Testis (tissue), 2 donors: ENCODE measurements around the gene CELF4.

Experiments used
- POLR2A ChIP-seq: fragments of 450-650 bp; IDR thresholded peaks from one replicate; pipeline ENCODE4 v1.6.1; 2017; ENCODE audit warnings: antibody characterized with exemption, mild to moderate bottlenecking, moderate library complexity
- TF ChIP-seq, protein P1 (sequence below), 3 experiments: fragments of 450-650 bp in 2 of 3; fragments of 200-600 bp in 1 of 3; sonication (generic) in 1 of 3; IDR thresholded peaks; one replicate each; pipeline ENCODE4 v1.5.1; 2016 to 2019; ENCODE audit warnings: antibody characterized with exemption in 3 of 3, mild to moderate bottlenecking in 2 of 3, moderate library complexity in 1 of 3

DNA sequence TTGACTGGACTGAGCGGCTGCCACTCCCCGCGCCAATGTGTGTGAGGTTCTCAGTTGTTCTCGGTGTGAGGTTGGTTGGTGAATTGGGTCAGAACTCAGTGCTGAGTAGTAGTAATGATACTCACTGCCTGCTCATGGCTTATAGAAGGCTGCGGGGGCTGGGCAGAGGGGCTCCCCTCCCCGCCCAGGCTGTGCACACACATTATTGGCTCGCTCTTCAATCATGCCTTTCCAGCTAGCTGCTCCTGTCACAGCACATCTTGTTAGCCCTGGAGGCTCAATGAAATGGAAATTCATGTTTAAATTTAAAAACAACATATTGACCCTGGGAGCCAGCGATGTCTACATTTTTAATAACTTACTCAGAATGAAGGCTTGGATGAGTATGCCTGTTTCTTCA is 152.8 kb downstream of the CELF4 start:
- TF ChIP-seq, protein P1, sequence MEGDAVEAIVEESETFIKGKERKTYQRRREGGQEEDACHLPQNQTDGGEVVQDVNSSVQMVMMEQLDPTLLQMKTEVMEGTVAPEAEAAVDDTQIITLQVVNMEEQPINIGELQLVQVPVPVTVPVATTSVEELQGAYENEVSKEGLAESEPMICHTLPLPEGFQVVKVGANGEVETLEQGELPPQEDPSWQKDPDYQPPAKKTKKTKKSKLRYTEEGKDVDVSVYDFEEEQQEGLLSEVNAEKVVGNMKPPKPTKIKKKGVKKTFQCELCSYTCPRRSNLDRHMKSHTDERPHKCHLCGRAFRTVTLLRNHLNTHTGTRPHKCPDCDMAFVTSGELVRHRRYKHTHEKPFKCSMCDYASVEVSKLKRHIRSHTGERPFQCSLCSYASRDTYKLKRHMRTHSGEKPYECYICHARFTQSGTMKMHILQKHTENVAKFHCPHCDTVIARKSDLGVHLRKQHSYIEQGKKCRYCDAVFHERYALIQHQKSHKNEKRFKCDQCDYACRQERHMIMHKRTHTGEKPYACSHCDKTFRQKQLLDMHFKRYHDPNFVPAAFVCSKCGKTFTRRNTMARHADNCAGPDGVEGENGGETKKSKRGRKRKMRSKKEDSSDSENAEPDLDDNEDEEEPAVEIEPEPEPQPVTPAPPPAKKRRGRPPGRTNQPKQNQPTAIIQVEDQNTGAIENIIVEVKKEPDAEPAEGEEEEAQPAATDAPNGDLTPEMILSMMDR (IDR thresholded peaks at IDR 0.05) = no peak
- no peak for TF ChIP-seq POLR2A
